GM12873 (cell line): ENCODE data around the gene CLDN16.

Source experiments
- CTCF ChIP-seq: IDR thresholded peaks from 2 replicates; pipeline ENCODE4 v1.5.1; 2012; ENCODE audit warnings: low read depth, mild to moderate bottlenecking, moderate library complexity, low read length, control low read depth; ENCODE audit not compliant: insufficient read depth; ENCODE audit errors: missing control alignments

Gene CLDN16

GRCh38 chr3:190448256-190448655, 60.3 kb downstream of the CLDN16 start:
- TF ChIP-seq CTCF: no peak

GRCh38 chr3:190449801-190450200, 61.8 kb downstream of the CLDN16 start, which contains the start of gene TMEM207:
Gene TMEM207, minus strand, starts transcription at chr3:190449901. Its CDS starts 92 bp downstream, at chr3:190449809.
- no peak for TF ChIP-seq CTCF

GRCh38 chr3:190455828-190456227, 67.9 kb downstream of the CLDN16 start:
- TF ChIP-seq CTCF: no peak

GRCh38 chr3:190456770-190457169, 68.8 kb downstream of the CLDN16 start:
- no peak for TF ChIP-seq CTCF

- TF ChIP-seq CTCF: no peak
Observed at GRCh38 chr3:190458040-190458439, 70.1 kb downstream of the CLDN16 start.
